GM19397 (cell line): ENCODE results near the gene GJB4.
"Not testable (repeated sequence)": the region's sequence is repeated elsewhere in the genome, so short reads cannot be mapped to it uniquely, and the experiment has no call there.

ENCODE experiments used
- ATAC-seq: cut with Tn5 transposase; IDR thresholded peaks from one replicate; pipeline ENCODE4 v1.9.1; 2021; ENCODE audit warnings: mild to moderate bottlenecking, moderate library complexity; ENCODE audit not compliant: unreplicated experiment

Gene GJB4

GRCh38 chr1:34746785-34747637, 12.5 kb upstream of the GJB4 start:
- ATAC-seq, result no peak

- ATAC-seq, result no peak
Observed at GRCh38 chr1:34747638-34747941, 11.9 kb upstream of the GJB4 start.

GRCh38 chr1:34749992-34750391, 9.5 kb upstream of the GJB4 start:
- no peak for ATAC-seq

GRCh38 chr1:34750610-34751009, 8.9 kb upstream of the GJB4 start:
- no peak for ATAC-seq

- no peak for ATAC-seq
Observed at GRCh38 chr1:34753163-34753562, 6.4 kb upstream of the GJB4 start.

- ATAC-seq, result no peak
Observed at GRCh38 chr1:34754964-34755637, 4.4 kb upstream of the GJB4 start, which contains the start of gene GJB5. Gene GJB5, plus strand, starts transcription at chr1:34755047. Its CDS starts 2,284 bp downstream, at chr1:34757331.

GRCh38 chr1:34755961-34756360, 3.6 kb upstream of the GJB4 start:
- no peak for ATAC-seq

GRCh38 chr1:34757386-34757785, 2.2 kb upstream of the GJB4 start:
- no peak for ATAC-seq

- ATAC-seq, result no peak
Observed at GRCh38 chr1:34758751-34759150, 789 bp upstream of the GJB4 start.

GRCh38 chr1:34761176-34761761, 1.7 kb downstream of the GJB4 start:
- no peak for ATAC-seq

- no peak for ATAC-seq
Observed at GRCh38 chr1:34761776-34762307, 2.3 kb downstream of the GJB4 start.

- no peak for ATAC-seq
Observed at GRCh38 chr1:34762474-34763141, 3.1 kb downstream of the GJB4 start.

- ATAC-seq, result no peak
Observed at GRCh38 chr1:34763142-34763781, 3.7 kb downstream of the GJB4 start.

GRCh38 chr1:34768856-34769255, 9.3 kb downstream of the GJB4 start:
- ATAC-seq, result no peak

GRCh38 chr1:34770891-34771504, 11.5 kb downstream of the GJB4 start:
- no peak for ATAC-seq

- no peak for ATAC-seq
Observed at GRCh38 chr1:34771573-34772371, 12.2 kb downstream of the GJB4 start.

- not testable (repeated sequence) for ATAC-seq
Observed at GRCh38 chr1:34773114-34773513, 13.6 kb downstream of the GJB4 start.

- no peak for ATAC-seq
Observed at GRCh38 chr1:34774957-34775356, 15.4 kb downstream of the GJB4 start.

- no peak for ATAC-seq
Observed at GRCh38 chr1:34776911-34777310, 17.4 kb downstream of the GJB4 start.
